GM23248 (cell line): ENCODE measurements around the gene GIGYF2. TPM values are rescaled to one million over a fixed set of nuclear protein-coding genes. Genes with fewer than 3 reads are reported as not detected.

Experiments used
- DNase-seq: peaks from one replicate; pipeline ENCODE4 v3.0.0-alpha.2; 2015
- H2AFZ ChIP-seq: fragments of 200-600 bp; sonication (generic); 2 replicates; pipeline ENCODE4 v1.6.1; 2016; ENCODE audit warnings: antibody characterized with exemption
- H3F3A ChIP-seq: fragments of 200-600 bp; sonication (generic); 2 replicates; pipeline ENCODE4 v1.6.1; 2016; ENCODE audit warnings: mild to moderate bottlenecking, antibody characterized with exemption, mixed run types; ENCODE audit not compliant: insufficient read depth
- H3K27ac ChIP-seq: fragments of 200-600 bp; sonication (generic); 2 replicates; pipeline ENCODE4 v1.5.1; 2016; ENCODE audit warnings: mild to moderate bottlenecking
- H3K27me3 ChIP-seq: fragments of 200-600 bp; sonication (generic); replicated peaks from 2 replicates; pipeline ENCODE4 v1.6.1; 2016; ENCODE audit warnings: mild to moderate bottlenecking; ENCODE audit not compliant: insufficient read depth
- H3K36me3 ChIP-seq: fragments of 200-600 bp; sonication (generic); 2 replicates; pipeline ENCODE4 v1.6.1; 2016; ENCODE audit warnings: low read depth, mild to moderate bottlenecking
- H3K4me1 ChIP-seq: fragments of 200-600 bp; sonication (generic); 2 replicates; pipeline ENCODE4 v1.6.1; 2016; ENCODE audit warnings: mild to moderate bottlenecking; ENCODE audit not compliant: insufficient read depth
- H3K4me2 ChIP-seq: fragments of 200-600 bp; sonication (generic); one replicate; pipeline ENCODE4 v1.6.1; 2016; ENCODE audit warnings: mild to moderate bottlenecking; ENCODE audit not compliant: unreplicated experiment
- H3K4me3 ChIP-seq: fragments of 200-600 bp; sonication (generic); 2 replicates; pipeline ENCODE4 v1.5.1; 2016; ENCODE audit warnings: mild to moderate bottlenecking
- H3K79me2 ChIP-seq: fragments of 200-600 bp; sonication (generic); 2 replicates; pipeline ENCODE4 v1.6.1; 2016; ENCODE audit warnings: mild to moderate bottlenecking; ENCODE audit not compliant: insufficient read depth
- H3K9ac ChIP-seq: fragments of 200-600 bp; sonication (generic); 2 replicates; pipeline ENCODE4 v1.6.1; 2016; ENCODE audit warnings: mild to moderate bottlenecking
- H3K9me2 ChIP-seq: fragments of 200-600 bp; sonication (generic); 2 replicates; pipeline ENCODE4 v1.6.1; 2016; ENCODE audit warnings: mixed run types, mild to moderate bottlenecking, moderate library complexity; ENCODE audit not compliant: insufficient read depth
- H3K9me3 ChIP-seq: fragments of 200-600 bp; sonication (generic); one replicate; pipeline ENCODE4 v1.6.1; 2017; ENCODE audit warnings: low read depth
- H4K20me1 ChIP-seq: fragments of 200-600 bp; sonication (generic); 2 replicates; pipeline ENCODE4 v1.6.0; 2016; ENCODE audit not compliant: insufficient read depth
- EZH2 ChIP-seq: fragments of 200-600 bp; sonication (generic); IDR thresholded peaks from 2 replicates; pipeline ENCODE4 v1.6.1; 2018; ENCODE audit warnings: antibody characterized with exemption, mild to moderate bottlenecking; ENCODE audit not compliant: insufficient read depth, poor library complexity, severe bottlenecking
- EZH2phosphoT487 ChIP-seq: fragments of 200-600 bp; sonication (generic); IDR thresholded peaks from 2 replicates; pipeline ENCODE4 v1.6.1; 2018; ENCODE audit warnings: antibody characterized with exemption, moderate library complexity, mild to moderate bottlenecking, low read depth; ENCODE audit not compliant: insufficient read depth
- WGBS, 2 experiments: methylation state at CpG; one replicate each; pipeline ENCODE4 v1.1.6; 2015 to 2017; ENCODE audit warnings: low lambda C conversion rate in 2 of 2, low coverage in 1 of 2; ENCODE audit errors: missing lambda C conversion rate in 2 of 2; 5-methylcytosine and 5-hydroxymethylcytosine counted together
- in situ Hi-C: fragments of 300-500 bp; cut with MboI; formaldehyde crosslinking; loops from 2 replicates; pipeline ENCODE4 v1.15.0; 2020
- polyA plus RNA-seq: library from polyadenylated mRNA; unstranded; fragments of >200 nt; fragmentation: Nextera tagmentation; extraction: Ambion mirVana; gene quantifications from 2 replicates; pipeline ENCODE4 v1.2.1, GENCODE V29; 2016
- total RNA-seq: library from RNA; depleted of rRNA; stranded (reverse); fragments of >200 nt; shearing (Covaris generic); gene quantifications from 2 replicates; pipeline ENCODE4 v1.2.3, GENCODE V29; 2014

The GIGYF2 gene
- total and polyA plus RNA-seq, 2 experiments from 2014 or later: 27.2 to 35.2 TPM

DNA sequence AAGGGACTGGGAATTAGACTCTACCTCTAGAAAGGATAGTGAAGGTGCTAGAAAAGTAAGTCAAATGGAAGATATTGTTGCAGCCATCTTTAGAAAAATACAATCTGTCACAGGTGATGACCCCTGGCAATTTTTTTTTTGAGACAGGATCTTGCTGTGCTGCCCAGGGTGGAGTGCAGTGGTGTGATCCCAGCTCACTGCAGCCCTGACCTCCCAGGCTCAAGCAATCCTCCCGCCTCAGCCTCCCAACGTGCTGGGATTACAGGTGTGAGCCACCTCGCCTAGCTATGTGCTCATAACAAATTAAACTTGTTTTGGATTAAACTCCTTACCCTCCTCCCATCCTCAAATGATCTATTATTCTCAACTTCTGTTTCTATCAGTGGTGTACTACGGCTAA, 3.8 kb upstream of the GIGYF2 start:
- Histone ChIP-seq H3K27me3 (no peaks in the 10 kb centered on the region), H3K9me3 (no peaks in the 10 kb centered on the region), H4K20me1 (no peaks in the 10 kb centered on the region), H3K79me2 (peaks cover 10% of the 10 kb centered on the region), H3K36me3 (no peaks in the 10 kb centered on the region), H3K9me2 (no peaks in the 10 kb centered on the region), H3K4me2 (no peak overlapping the region), H3K4me1 (peaks cover 5% of the 10 kb centered on the region), H3K27ac (no peak overlapping the region), H2AFZ (no peak overlapping the region), H3K4me3 (no peak overlapping the region), H3F3A (peaks cover 5% of the 10 kb centered on the region), H3K9ac (no peak overlapping the region)
- 50 to 52% methylated on average over 4 of the region's 4 CpGs for WGBS, 2 experiments
- in situ Hi-C loops: no loop called here
- TF ChIP-seq EZH2 (no peak), EZH2phosphoT487 (no peak)
- no peak for DNase-seq

DNA sequence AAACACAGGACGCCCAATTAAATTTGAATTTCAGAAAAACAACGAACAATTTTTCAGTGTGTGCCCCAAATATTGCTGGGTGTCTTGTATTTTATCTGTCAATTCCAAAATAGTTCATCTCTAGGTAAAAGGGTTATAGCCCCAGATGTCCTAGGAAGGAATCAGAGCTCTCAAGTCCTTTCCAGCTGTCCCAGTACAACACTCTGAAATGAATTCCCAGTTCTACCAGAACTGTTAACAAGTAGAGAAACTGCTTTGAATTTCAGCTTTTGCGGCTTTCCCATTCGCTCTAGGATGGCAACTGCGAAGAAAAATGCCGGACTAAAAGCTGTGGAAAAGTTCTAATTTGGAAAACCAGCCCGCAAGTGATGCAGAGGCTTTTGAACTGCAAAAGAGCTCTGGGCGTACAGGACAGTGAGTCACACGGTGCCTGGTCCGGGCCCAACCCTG, 497 bp upstream of the GIGYF2 start:
- no peaks in the 10 kb centered on the region for H3K36me3 ChIP-seq
- H3K4me3 ChIP-seq: peak overlapping the region; percentile 93
- H3K79me2 ChIP-seq: peaks cover 43% of the 10 kb centered on the region
- H3F3A ChIP-seq: peaks cover 5% of the 10 kb centered on the region
- H3K9me3 ChIP-seq: no peaks in the 10 kb centered on the region
- TF ChIP-seq EZH2 (no peak), EZH2phosphoT487 (no peak)
- no peaks in the 10 kb centered on the region; the same call in 1 of the 2 replicates for H4K20me1 ChIP-seq
- H3K4me1 ChIP-seq: peaks cover 29% of the 10 kb centered on the region
- peak overlapping the region; percentile 83 for H3K27ac ChIP-seq
- H3K9ac ChIP-seq: peak overlapping the region; percentile 96
- H2AFZ ChIP-seq: peak overlapping the region; percentile 82
- 46 to 52% methylated on average over 9 to 10 of the region's 10 CpGs for WGBS, 2 experiments
- H3K27me3 ChIP-seq: no peaks in the 10 kb centered on the region
- peak overlapping the region; percentile 63 for H3K4me2 ChIP-seq
- no peaks in the 10 kb centered on the region for H3K9me2 ChIP-seq
- in situ Hi-C loops: no loop called here
- no peak for DNase-seq

DNA sequence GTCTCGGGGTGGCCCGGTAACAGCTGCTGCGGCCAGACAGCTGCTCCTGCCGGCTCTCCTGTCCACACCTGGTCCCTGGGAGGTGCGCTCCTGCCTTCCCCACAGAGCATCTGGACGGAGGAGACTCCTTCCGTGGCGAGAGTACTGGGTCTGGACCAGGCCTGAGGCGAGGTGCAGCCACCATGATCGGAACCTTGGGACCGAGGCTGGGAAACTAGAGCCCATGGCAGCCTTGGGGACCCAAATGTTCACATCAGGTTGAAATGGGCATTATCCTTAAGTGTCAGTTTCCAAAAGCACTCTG, 628 bp downstream of the GIGYF2 start:
- peak overlapping the region; percentile 90 for H3K4me2 ChIP-seq
- H3K79me2 ChIP-seq: peaks cover 55% of the 10 kb centered on the region
- TF ChIP-seq EZH2phosphoT487 (no peak), EZH2 (no peak)
- H3K27ac ChIP-seq: peak overlapping the region; percentile 83
- H3K27me3 ChIP-seq: no peaks in the 10 kb centered on the region
- H3K4me3 ChIP-seq: peak overlapping the region; percentile 93
- in situ Hi-C loops: no loop called here
- no peaks in the 10 kb centered on the region for H3K9me2 ChIP-seq
- H3K4me1 ChIP-seq: peaks cover 29% of the 10 kb centered on the region
- H2AFZ ChIP-seq: peak overlapping the region; percentile 82
- no peak for DNase-seq
- peak overlapping the region; percentile 96 for H3K9ac ChIP-seq
- H3K9me3 ChIP-seq: no peaks in the 10 kb centered on the region
- no peaks in the 10 kb centered on the region for H3K36me3 ChIP-seq
- no peaks in the 10 kb centered on the region; the same call in 1 of the 2 replicates for H4K20me1 ChIP-seq
- WGBS, 2 experiments: 0 to 1% methylated on average over 10 of the region's 11 CpGs
- H3F3A ChIP-seq: peaks cover 5% of the 10 kb centered on the region

DNA sequence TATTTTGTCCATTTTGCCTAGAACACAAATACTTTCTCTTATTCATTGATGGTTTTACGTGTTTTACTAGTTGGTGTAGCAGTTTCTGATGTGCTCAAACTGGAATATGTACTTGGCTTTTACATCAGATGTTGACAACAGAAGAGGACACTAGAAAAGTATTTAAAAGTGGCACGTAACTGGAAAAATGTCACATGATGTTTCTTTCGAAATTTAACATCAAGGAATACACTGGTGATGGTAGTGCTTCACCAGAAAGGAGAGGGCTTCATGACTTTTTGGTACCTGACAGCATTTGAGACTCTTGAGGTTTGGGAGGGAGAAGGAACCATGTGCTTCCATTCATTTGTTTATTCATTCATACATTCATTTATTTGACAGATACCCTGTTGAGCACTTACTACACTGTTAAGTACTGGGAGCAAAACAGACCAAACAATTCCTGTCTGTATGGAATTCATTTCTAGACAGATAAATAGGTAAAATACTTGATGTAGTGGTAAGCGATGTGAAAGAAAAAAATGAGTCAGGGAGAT, 1.5 kb downstream of the GIGYF2 start:
- Histone ChIP-seq H3K27me3 (no peaks in the 10 kb centered on the region), H3K9ac (peak overlapping the region; percentile 96), H3K79me2 (peaks cover 63% of the 10 kb centered on the region), H2AFZ (peak overlapping the region; percentile 82; the same call in 1 of the 2 replicates), H3K27ac (no peak overlapping the region), H3K9me2 (no peaks in the 10 kb centered on the region), H4K20me1 (no peaks in the 10 kb centered on the region; the same call in 1 of the 2 replicates), H3K4me1 (peaks cover 29% of the 10 kb centered on the region), H3K4me3 (peak overlapping the region; percentile 93), H3F3A (peaks cover 5% of the 10 kb centered on the region), H3K9me3 (no peaks in the 10 kb centered on the region), H3K4me2 (peak overlapping the region; percentile 90), H3K36me3 (no peaks in the 10 kb centered on the region)
- DNase-seq: peak; percentile 18
- 67 to 80% methylated on average over 4 of the region's 4 CpGs for WGBS, 2 experiments
- TF ChIP-seq EZH2 (no peak), EZH2phosphoT487 (no peak)
- in situ Hi-C loops: no loop called here
